Measurements from ENCODE around the gene N4BP2L2.

The N4BP2L2 gene

DNA sequence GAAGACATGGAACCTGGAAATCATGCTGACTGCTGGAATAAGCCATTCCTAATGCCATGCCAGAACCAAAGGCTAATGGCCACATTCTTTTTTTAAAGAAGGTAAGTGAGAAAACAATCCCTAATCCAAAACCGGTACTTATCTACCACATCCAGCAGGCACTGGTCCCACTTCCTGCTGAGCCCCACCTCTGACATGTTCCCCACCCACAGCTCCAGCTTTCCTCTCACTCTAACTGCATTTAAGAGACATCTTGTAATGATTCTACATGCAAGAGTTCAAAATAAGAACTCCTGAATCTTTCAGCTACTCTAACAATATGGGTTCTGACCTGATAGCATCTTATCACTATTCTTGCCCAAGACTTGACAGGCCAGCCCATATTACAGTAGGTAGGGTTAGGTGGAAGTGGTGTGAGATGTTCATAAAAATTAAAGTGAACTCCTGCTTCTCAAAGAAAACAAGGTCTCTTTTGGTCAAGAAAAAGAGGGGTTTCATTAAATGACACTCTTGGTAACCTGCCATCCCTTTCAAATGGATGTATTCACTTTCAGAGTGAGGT lies 41.9 kb downstream of the N4BP2L2 start:
- no peak for TF ChIP-seq ESRRG (CRISPR knock-in tag; IDR thresholded peaks at IDR 0.05)
- no peak for TF ChIP-seq ZC3H10 (CRISPR knock-in tag; IDR thresholded peaks at IDR 0.05)
- no peak for TF ChIP-seq ISL1 (CRISPR knock-in tag; IDR thresholded peaks at IDR 0.05)
- no peak for TF ChIP-seq CSDC2 (CRISPR knock-in tag; IDR thresholded peaks at IDR 0.05)
- TF ChIP-seq ZNF70 (CRISPR knock-in tag; IDR thresholded peaks at IDR 0.05) = no peak
- no peak for TF ChIP-seq TCF4 (CRISPR knock-in tag; IDR thresholded peaks at IDR 0.05; ENCODE audit: borderline replicate concordance)
- TF ChIP-seq, protein P1, sequence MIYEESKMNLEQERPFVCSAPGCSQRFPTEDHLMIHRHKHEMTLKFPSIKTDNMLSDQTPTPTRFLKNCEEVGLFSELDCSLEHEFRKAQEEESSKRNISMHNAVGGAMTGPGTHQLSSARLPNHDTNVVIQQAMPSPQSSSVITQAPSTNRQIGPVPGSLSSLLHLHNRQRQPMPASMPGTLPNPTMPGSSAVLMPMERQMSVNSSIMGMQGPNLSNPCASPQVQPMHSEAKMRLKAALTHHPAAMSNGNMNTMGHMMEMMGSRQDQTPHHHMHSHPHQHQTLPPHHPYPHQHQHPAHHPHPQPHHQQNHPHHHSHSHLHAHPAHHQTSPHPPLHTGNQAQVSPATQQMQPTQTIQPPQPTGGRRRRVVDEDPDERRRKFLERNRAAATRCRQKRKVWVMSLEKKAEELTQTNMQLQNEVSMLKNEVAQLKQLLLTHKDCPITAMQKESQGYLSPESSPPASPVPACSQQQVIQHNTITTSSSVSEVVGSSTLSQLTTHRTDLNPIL (CRISPR knock-in tag; IDR thresholded peaks at IDR 0.05; ENCODE audit: low read depth) = no peak
- no peak for ATAC-seq

DNA sequence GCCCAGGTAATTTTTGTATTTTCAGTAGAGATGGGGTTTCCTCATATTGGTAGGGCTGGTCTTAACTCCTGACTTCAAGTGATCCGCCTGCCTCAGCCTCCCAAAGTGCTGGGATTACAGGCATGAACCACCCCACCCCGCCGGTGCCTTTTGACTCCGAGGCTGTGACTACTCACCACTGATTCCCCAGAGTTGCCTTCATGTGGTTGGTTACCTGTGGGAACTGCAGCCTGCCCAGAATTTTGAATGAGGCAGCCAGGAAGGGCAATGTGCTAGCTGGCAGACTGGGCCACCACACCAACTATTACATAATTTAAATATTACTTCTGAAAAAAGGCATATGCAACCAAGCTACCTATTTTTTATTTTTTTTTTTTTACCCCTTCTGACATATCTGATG lies 42.8 kb downstream of the N4BP2L2 start:
- TF ChIP-seq, protein P2, sequence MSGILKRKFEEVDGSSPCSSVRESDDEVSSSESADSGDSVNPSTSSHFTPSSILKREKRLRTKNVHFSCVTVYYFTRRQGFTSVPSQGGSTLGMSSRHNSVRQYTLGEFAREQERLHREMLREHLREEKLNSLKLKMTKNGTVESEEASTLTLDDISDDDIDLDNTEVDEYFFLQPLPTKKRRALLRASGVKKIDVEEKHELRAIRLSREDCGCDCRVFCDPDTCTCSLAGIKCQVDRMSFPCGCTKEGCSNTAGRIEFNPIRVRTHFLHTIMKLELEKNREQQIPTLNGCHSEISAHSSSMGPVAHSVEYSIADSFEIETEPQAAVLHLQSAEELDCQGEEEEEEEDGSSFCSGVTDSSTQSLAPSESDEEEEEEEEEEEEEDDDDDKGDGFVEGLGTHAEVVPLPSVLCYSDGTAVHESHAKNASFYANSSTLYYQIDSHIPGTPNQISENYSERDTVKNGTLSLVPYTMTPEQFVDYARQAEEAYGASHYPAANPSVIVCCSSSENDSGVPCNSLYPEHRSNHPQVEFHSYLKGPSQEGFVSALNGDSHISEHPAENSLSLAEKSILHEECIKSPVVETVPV (CRISPR knock-in tag; IDR thresholded peaks at IDR 0.05) = no peak
- TF ChIP-seq PPARA (CRISPR knock-in tag; IDR thresholded peaks at IDR 0.05; ENCODE audit: borderline replicate concordance) (no peak), ZNF565 (CRISPR knock-in tag; conservative IDR thresholded peaks at IDR 0.05; ENCODE audit: low read depth) (no peak), CSDC2 (CRISPR knock-in tag; IDR thresholded peaks at IDR 0.05) (no peak), ZFP30 (CRISPR knock-in tag; IDR thresholded peaks at IDR 0.05) (no peak), ZFP3 (CRISPR knock-in tag; IDR thresholded peaks at IDR 0.05) (no peak), RARB (CRISPR knock-in tag; IDR thresholded peaks at IDR 0.05) (no peak)
- TF ChIP-seq, protein P1 (CRISPR knock-in tag; IDR thresholded peaks at IDR 0.05; ENCODE audit: low read depth) = no peak
- no peak for ATAC-seq

- TF ChIP-seq GLIS3 (CRISPR knock-in tag; IDR thresholded peaks at IDR 0.05) (no peak), TCF4 (CRISPR knock-in tag; IDR thresholded peaks at IDR 0.05; ENCODE audit: borderline replicate concordance) (no peak), SNAI2 (CRISPR knock-in tag; IDR thresholded peaks at IDR 0.05) (no peak), ESRRG (CRISPR knock-in tag; IDR thresholded peaks at IDR 0.05) (no peak)
- no peak; the same call in 2 of the 3 replicates for ATAC-seq
Measured at GRCh38 chr13:32495429-32495828, 43.2 kb downstream of the N4BP2L2 start.

DNA sequence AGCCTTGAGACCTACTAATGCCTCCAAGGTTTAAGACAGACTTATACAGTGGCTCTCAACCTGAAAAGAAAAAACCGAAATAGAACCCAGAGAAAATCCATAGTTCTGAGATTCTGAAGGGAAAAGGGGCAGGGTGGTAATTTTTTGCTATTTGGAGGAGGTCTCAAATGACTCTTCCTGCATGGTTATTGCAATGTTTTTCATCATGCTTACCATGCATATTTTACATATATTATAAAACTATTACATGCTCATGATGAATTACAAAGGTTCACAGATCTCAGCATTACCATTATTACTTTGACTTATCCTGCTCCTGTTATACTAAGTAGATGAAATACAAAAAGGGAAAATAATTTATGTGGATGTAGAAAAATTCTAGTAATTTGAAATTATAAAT lies 47.6 kb downstream of the N4BP2L2 start:
- TF ChIP-seq ARNTL (CRISPR knock-in tag; IDR thresholded peaks at IDR 0.05; ENCODE audit: borderline replicate concordance, low read depth) (no peak), SNAI2 (CRISPR knock-in tag; IDR thresholded peaks at IDR 0.05) (no peak), ZNF565 (CRISPR knock-in tag; conservative IDR thresholded peaks at IDR 0.05; ENCODE audit: low read depth) (no peak), PPARA (CRISPR knock-in tag; IDR thresholded peaks at IDR 0.05; ENCODE audit: borderline replicate concordance) (no peak), ZNF70 (CRISPR knock-in tag; IDR thresholded peaks at IDR 0.05) (no peak)

DNA sequence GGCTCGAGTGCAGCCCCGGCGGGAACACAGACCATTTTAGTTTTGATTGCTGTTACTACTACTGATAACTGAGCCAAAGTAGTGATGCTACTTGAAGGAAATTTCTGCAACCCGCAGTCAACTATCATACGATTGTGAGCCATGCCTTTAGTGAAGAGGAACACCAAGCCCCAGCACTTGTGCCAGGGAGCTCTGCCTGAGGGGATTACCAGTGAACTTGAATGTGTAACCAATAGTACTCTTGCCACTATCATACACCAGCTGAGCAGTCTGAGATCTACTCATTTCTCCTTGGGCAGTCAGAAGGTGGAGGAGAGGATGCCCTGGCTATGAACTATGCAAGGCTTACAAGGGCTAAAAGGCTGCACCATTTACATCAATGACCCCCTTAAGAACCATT lies 61.7 kb downstream of the N4BP2L2 start:
- no peak for TF ChIP-seq BACH2 (CRISPR knock-in tag; IDR thresholded peaks at IDR 0.05; ENCODE audit: borderline replicate concordance)
- no peak for TF ChIP-seq CSDC2 (CRISPR knock-in tag; IDR thresholded peaks at IDR 0.05)
- no peak for TF ChIP-seq ZC3H10 (CRISPR knock-in tag; IDR thresholded peaks at IDR 0.05)
- no peak for TF ChIP-seq POU6F1 (CRISPR knock-in tag; IDR thresholded peaks at IDR 0.05; ENCODE audit: borderline replicate concordance, low read depth)
- TF ChIP-seq, protein P2 (CRISPR knock-in tag; IDR thresholded peaks at IDR 0.05) = no peak
- no peak for TF ChIP-seq TOX (CRISPR knock-in tag; IDR thresholded peaks at IDR 0.05; ENCODE audit: borderline replicate concordance)
- no peak for ATAC-seq

More for the DNA sequence above, 47.6 kb downstream of the N4BP2L2 start:
- ATAC-seq = no peak
